ENCODE measurements around the gene GSN. TPM values are rescaled to one million over a fixed set of nuclear protein-coding genes. Genes with fewer than 3 reads are reported as not detected.
A peak's percentile ranks its signal among the peaks of the same experiment; 100 is the strongest.

Gene GSN
- total and polyA plus RNA-seq, 9 of the 15 experiments (the other 6 are each of a cell fraction or from before 2014, with no cell fraction given), result 0.39 to 16.6 (median 8.2) TPM

DNA sequence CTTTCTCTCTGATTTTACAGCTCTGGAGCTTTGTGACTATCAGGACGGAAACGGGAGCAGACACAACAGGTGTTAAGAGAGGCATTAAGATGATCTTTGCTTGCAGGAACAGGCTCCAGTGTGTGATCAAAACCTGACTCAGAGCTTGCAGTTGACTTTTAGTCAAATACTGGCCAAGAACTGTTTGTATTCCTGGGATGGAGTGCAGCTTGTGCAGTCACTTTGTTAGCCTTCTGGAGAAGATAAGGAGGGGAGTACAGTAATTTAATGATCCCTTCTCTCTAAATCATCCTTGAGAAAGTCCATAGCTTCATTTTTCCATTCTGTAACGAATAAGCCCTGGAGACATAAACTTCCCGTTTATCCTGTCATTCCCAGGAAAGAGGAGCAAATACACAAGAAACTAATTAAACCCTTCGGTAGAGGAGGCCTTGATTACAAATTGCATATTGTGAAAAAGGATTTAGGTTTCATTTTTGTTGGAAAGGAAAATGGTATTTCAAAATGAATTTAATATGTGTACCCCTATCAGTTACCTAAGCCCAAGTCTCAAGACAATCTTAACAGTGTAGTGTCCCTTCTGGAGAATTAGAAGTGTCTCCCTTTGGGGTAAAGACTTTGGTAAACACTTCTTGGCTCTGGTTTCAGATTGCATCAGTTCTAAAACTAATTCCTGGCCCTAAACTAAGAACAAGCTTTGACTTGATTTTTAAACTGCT lies 105.2 kb downstream of the GSN start:
- H3K9ac ChIP-seq (ENCODE audit: insufficient read depth in 1 of 2, low read depth in 2 of 2, low read length in 2 of 2), result peak overlapping the region in 1 of 2 experiments; percentile 62; a peak in 2 of 4 replicates
- no peaks in the 10 kb centered on the region for H4K20me1 ChIP-seq (replicated peaks; ENCODE audit: control insufficient read depth, insufficient read depth, low read length)
- peak overlapping the region; percentile 70 for H2AFZ ChIP-seq (ENCODE audit: low read depth, low read length)
- peak; percentile 74 for FAIRE-seq
- peaks cover 23% of the 10 kb centered on the region for H3K36me3 ChIP-seq (ENCODE audit: control insufficient read depth, insufficient read depth, low read length)
- in situ Hi-C loops (cut with MboI), result no loop called here
- peaks cover 14 to 30% of the 10 kb centered on the region in 2 experiments for H3K4me1 ChIP-seq (replicated peaks in 1 of 2; ENCODE audit: control insufficient read depth in 2 of 2, insufficient read depth in 2 of 2, low read length in 2 of 2)
- peaks cover 39% of the 10 kb centered on the region for H3K79me2 ChIP-seq (ENCODE audit: control insufficient read depth, insufficient read depth, low read length)
- DNase-seq (ENCODE audit: extremely low read depth in 1 of 4, low spot score in 3 of 4), result peak; percentile 40 to 74 (median 44)
- 0 out of 2 replicates have a peak, but pooled peaks cover 3% of the 10 kb centered on the region for H3K9me3 ChIP-seq (replicated peaks; ENCODE audit: control insufficient read depth, insufficient read depth, low read depth, low read length)
- no TSS peak for BruUV-seq (replicated peaks)
- intact Hi-C loops (cut with micrococcal nuclease), result no loop called here
- WGBS (ENCODE audit: insufficient coverage, low coverage, missing lambda C conversion rate), result 5% methylated on average over 5 of the region's 5 CpGs
- ChIA-PET CTCF (ENCODE audit: low intra/inter-chr PET ratio) (no interaction called here), POLR2A (interaction anchor here (0.7 to 3.4 kb wide), 5 partner anchors 8 to 164 kb away, joined by 3 to 20 read pairs (median 3); no protein-coding TSS in a partner anchor)
- no peaks in the 10 kb centered on the region for H3K9me1 ChIP-seq (ENCODE audit: control insufficient read depth, insufficient read depth, low read length)
- H3K4me3 ChIP-seq, result no peak overlapping the region
- peak overlapping the region; percentile 99 for H3K27ac ChIP-seq (ENCODE audit: extremely low read depth, low read depth, low read length)
- H3K27me3 ChIP-seq (ENCODE audit: control insufficient read depth in 2 of 2, insufficient read depth in 2 of 2, low read length in 2 of 2), result no peaks in the 10 kb centered on the region
- peak overlapping the region; percentile 93 for H3K4me2 ChIP-seq (ENCODE audit: insufficient read depth, low read length)
- ATAC-seq, result no peak
- TF ChIP-seq EP300 (IDR thresholded peaks at IDR 0.05; ENCODE audit: low read length), result peak; percentile 59; the same call in 1 of the 2 replicates
- TF ChIP-seq NFIC (IDR thresholded peaks at IDR 0.05), result peak; percentile 66
- TF ChIP-seq HMGN3 (IDR thresholded peaks at IDR 0.05; ENCODE audit: borderline replicate concordance, extremely low read depth, insufficient read length, low read depth, low read length), result no peak
- no peak for TF ChIP-seq LARP7 (IDR thresholded peaks at IDR 0.05)
- peak; percentile 78; the same call in 1 of the 2 replicates for TF ChIP-seq TAL1 (IDR thresholded peaks at IDR 0.05)
- peak; percentile 85 for TF ChIP-seq TCF3 (CRISPR knock-in tag; IDR thresholded peaks at IDR 0.05)
- peak; percentile 67 to 78; a peak in 2 of 4 replicates for TF ChIP-seq TRIM24 (IDR thresholded peaks at IDR 0.05)
- TF ChIP-seq DIDO1 (tag; IDR thresholded peaks at IDR 0.05; ENCODE audit: low read depth), result no peak
- peak; percentile 85 for TF ChIP-seq TEAD4 (IDR thresholded peaks at IDR 0.05; ENCODE audit: low read length)
- TF ChIP-seq TEAD4 (CRISPR knock-in tag; IDR thresholded peaks at IDR 0.05; ENCODE audit: borderline replicate concordance), result no peak
- TF ChIP-seq NCOA1 (IDR thresholded peaks at IDR 0.05; ENCODE audit: low read depth), result peak; percentile 55; the same call in 1 of the 2 replicates
- peak; percentile 26; the same call in 1 of the 2 replicates for TF ChIP-seq ATF7 (IDR thresholded peaks at IDR 0.05)
- TF ChIP-seq ARID1B (IDR thresholded peaks at IDR 0.05), result peak; percentile 84
- TF ChIP-seq HDAC1 (IDR thresholded peaks at IDR 0.05), result peak in 1 of 2 experiments; percentile 42; a peak in 1 of 4 replicates
- TF ChIP-seq CBFB (CRISPR knock-in tag; IDR thresholded peaks at IDR 0.05), result no peak
- TF ChIP-seq, protein P1, sequence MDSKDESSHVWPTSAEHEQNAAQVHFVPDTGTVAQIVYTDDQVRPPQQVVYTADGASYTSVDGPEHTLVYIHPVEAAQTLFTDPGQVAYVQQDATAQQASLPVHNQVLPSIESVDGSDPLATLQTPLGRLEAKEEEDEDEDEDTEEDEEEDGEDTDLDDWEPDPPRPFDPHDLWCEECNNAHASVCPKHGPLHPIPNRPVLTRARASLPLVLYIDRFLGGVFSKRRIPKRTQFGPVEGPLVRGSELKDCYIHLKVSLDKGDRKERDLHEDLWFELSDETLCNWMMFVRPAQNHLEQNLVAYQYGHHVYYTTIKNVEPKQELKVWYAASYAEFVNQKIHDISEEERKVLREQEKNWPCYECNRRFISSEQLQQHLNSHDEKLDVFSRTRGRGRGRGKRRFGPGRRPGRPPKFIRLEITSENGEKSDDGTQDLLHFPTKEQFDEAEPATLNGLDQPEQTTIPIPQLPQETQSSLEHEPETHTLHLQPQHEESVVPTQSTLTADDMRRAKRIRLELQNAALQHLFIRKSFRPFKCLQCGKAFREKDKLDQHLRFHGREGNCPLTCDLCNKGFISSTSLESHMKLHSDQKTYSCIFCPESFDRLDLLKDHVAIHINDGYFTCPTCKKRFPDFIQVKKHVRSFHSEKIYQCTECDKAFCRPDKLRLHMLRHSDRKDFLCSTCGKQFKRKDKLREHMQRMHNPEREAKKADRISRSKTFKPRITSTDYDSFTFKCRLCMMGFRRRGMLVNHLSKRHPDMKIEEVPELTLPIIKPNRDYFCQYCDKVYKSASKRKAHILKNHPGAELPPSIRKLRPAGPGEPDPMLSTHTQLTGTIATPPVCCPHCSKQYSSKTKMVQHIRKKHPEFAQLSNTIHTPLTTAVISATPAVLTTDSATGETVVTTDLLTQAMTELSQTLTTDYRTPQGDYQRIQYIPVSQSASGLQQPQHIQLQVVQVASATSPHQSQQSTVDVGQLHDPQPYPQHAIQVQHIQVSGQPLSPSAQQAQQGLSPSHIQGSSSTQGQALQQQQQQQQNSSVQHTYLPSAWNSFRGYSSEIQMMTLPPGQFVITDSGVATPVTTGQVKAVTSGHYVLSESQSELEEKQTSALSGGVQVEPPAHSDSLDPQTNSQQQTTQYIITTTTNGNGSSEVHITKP (IDR thresholded peaks at IDR 0.05; ENCODE audit: partially characterized antibody), result peak; percentile 12
- 0 out of 3 replicates have a peak, but pooled peaks of 1 of the 2 experiments have one; percentile 51 for TF ChIP-seq CBX3 (IDR thresholded peaks at IDR 0.05; ENCODE audit: borderline replicate concordance in 1 of 2, low read length in 2 of 2)
- TF ChIP-seq NCOA4 (IDR thresholded peaks at IDR 0.05; ENCODE audit: partially characterized antibody), result peak; percentile 29
- peak; percentile 33; the same call in 1 of the 2 replicates for TF ChIP-seq CREB1 (IDR thresholded peaks at IDR 0.05)
- TF ChIP-seq CREB1 (CRISPR knock-in tag; IDR thresholded peaks at IDR 0.05), result no peak
- no peak for TF ChIP-seq CEBPG (CRISPR knock-in tag; IDR thresholded peaks at IDR 0.05)
- TF ChIP-seq CEBPG (tag; conservative IDR thresholded peaks at IDR 0.05 in 1 of 2, IDR thresholded peaks at IDR 0.05 in 1 of 2), result peak; percentile 38 to 60; a peak in 3 of 4 replicates

Data from K562 (cell line).